Measurements from ENCODE around the gene PFN3.

Gene PFN3

DNA sequence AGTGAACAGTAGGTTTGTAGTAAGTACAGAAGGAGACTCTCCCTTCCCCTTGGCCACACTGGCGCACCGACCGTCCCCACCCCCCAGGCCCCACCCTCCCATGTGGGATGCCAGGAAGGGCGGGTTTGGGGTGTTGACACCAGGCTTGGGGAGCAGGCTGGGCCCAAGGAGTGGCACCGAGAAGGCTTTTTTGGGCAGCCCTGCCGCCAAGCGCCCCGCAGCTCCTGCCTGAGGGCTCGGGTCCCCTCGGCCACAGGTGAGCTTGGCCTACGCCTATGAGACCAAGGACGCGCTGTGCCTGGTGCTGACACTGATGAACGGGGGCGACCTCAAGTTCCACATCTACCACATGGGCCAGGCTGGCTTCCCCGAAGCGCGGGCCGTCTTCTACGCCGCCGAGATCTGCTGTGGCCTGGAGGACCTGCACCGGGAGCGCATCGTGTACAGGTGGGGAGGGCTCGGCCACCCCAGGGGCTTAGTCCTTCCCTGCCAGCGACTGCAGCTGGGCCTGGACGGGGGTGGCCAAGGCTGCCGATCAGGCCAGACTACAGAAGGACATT, 33.3 kb upstream of the PFN3 start:
- no peak for TF ChIP-seq JUND (IDR thresholded peaks at IDR 0.05; ENCODE audit: low read depth)
- in situ Hi-C loops (cut with HindIII; ENCODE audit: low pct_unique_long_range_greater_than_20kb, low sequenced_read_pairs): no loop called here
- no peak for DNase-seq (ENCODE audit: low read depth in 1 of 2, low spot score in 1 of 2)

DNA sequence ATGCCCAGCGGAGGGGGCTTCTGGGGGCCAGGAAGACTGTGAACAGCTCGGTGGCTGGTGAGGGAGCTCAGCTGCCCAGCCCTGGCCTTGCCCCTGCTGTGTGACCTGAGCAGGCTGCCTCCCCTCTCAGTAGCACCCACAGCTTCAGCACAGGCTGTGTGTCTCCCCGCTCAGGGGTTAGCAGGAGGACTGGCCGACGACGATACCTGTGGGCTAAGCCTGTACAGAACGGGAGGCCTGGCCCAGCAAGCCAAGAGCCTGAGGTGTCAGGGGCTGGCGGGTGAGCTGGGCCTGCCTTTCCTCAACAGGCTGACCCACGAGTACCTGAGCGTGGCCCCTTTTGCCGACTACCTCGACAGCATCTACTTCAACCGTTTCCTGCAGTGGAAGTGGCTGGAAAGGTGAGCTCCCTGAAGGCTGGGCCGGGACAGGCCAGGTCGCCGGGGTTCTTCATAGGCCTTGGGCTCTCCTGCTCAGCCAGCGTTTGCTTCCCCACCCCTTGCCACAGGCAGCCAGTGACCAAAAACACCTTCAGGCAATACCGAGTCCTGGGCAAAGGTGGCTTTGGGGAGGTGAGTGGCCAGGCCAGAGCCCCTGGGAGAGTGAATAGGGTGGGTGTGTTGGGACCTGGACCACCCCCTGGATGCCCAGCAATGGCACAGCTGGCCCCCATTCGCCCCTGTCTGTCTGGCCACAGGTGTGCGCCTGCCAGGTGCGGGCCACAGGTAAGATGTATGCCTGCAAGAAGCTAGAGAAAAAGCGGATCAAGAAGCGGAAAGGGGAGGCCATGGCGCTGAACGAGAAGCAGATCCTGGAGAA, 32.6 kb upstream of the PFN3 start:
- no peak for TF ChIP-seq JUND (IDR thresholded peaks at IDR 0.05; ENCODE audit: low read depth)
- DNase-seq (ENCODE audit: low read depth in 1 of 2, low spot score in 1 of 2): no peak
- in situ Hi-C loops (cut with HindIII; ENCODE audit: low pct_unique_long_range_greater_than_20kb, low sequenced_read_pairs): no loop called here

DNA sequence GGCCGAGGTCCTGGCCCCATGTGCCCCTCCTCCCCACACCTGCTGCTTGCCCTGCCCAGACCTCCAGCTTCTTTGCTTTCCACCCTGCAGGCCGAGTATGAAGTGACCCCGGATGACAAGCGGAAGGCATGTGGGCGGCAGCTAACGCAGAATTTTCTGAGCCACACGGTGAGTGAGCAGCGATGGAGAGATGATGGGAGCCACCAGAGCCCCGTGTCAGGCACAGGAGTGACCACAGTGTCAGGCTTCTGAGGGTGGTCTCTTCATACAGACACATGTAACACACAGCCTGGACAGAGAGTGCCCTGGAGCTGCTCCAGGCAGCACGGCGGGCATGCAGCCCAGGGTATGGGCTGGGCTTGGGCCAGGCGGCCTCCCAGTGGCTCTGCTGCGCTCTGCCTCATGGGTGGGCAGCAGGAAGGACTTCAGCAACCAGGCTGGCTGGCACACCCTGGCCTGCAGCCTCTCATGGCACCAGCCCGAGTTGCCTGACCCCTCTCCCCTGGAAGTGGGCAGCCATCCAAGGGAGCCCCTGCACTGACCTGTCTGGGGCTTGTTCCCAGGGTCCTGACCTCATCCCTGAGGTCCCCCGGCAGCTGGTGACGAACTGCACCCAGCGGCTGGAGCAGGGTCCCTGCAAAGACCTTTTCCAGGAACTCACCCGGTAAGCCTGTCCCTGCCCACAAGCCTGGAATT, 31.8 kb upstream of the PFN3 start:
- in situ Hi-C loops (cut with HindIII; ENCODE audit: low pct_unique_long_range_greater_than_20kb, low sequenced_read_pairs): no loop called here
- DNase-seq (ENCODE audit: low read depth in 1 of 2, low spot score in 1 of 2): no peak
- no peak for TF ChIP-seq JUND (IDR thresholded peaks at IDR 0.05; ENCODE audit: low read depth)

DNA sequence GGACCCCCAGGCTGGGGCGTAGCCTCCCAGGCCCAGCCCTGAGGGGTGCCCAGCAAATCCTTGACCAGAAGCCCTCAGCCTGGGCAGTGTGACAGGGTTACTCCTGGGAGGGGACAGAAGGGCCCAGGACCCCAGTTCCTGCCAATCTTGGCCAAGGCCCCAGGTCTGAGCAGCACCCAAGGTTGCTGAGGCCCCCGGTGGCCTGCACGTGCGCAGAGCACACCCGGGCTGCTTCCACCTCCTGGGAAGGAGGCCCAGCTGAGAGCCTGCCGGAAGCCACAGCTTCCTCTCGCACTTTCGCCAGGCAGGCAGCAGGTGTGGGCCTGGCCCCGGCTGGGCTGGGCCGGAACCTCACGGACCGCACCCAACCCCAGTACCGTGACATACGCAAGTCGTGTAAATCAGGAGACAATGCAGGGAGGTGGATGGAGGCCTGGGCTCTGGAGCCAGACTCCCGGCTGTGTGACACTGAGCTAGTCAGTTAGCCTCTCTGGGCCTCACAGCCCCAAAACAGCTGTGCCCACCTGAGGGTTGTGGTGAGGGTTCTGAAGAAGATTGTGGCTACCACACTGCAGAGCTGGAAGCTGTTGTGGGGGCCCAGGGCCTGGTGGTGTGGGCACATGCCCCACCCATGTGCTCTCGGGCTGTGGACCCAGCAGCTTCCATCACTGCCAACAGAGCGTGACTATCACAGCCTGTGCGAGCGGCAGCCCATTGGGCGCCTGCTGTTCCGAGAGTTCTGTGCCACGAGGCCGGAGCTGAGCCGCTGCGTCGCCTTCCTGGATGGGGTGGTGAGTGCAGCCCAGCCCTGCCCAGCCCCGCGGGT, 31.1 kb upstream of the PFN3 start:
- no peak for TF ChIP-seq JUND (IDR thresholded peaks at IDR 0.05; ENCODE audit: low read depth)
- no peak for DNase-seq (ENCODE audit: low read depth in 1 of 2, low spot score in 1 of 2)
- in situ Hi-C loops (cut with HindIII; ENCODE audit: low pct_unique_long_range_greater_than_20kb, low sequenced_read_pairs): no loop called here

DNA sequence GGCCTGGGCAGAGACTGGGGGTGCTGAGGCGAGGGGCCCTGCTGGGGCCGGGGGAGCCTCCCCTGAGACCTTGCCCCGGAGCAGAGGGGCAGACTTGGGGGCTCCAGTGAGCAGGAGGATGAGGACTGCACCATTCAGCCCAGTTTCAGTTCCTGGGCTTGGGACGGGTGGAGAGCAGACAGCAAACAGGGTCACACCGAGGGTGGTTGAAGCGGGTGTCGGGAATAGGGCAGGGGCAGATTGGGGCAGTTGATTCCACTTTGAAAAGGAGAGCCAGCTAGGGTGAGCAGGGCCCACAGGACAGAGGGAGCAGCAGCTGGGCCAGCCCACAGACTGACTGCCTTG, 30.5 kb upstream of the PFN3 start:
- TF ChIP-seq JUND (IDR thresholded peaks at IDR 0.05; ENCODE audit: low read depth): no peak
- in situ Hi-C loops (cut with HindIII; ENCODE audit: low pct_unique_long_range_greater_than_20kb, low sequenced_read_pairs): no loop called here
- no peak for DNase-seq (ENCODE audit: low read depth in 1 of 2, low spot score in 1 of 2)

DNA sequence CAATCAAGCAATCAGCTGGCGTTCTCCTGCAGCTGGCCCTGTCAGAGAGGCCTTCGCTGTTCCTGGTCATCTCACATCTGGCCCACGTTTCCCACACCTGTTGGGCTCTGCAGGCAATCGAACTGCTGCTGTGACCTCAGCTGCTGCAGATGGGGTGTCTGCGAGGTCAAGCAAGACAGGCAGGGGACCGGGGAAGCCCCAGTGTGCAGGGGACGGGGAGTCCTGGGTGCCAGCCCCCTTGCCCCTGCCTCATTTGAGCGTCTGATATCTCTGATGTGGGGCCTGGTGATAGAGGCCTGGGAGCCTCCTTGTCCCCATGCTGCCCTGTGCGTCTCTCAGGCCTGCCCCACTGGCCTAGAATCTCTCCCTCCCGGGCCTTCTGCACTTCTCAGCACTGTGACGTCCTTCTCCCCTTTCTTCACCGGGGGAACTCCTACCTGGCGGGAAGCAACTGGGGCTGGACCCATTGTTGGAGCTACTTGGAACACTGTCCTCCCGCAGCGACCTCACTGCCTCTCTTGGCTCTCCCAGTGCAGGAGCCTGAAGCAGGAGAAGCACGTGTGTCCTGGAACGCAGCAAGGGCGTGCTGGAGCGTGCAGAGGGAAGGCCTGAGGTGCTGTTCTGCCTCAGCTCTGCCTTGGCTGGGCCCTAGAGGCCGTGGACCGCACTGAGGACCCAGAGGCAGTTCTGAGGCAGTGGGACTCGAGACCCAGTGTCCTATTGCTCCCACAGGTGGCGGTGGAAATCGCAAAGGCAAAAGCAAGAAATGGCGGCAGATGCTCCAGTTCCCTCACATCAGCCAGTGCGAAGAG, 29.9 kb upstream of the PFN3 start:
- in situ Hi-C loops (cut with HindIII; ENCODE audit: low pct_unique_long_range_greater_than_20kb, low sequenced_read_pairs): no loop called here

DNA sequence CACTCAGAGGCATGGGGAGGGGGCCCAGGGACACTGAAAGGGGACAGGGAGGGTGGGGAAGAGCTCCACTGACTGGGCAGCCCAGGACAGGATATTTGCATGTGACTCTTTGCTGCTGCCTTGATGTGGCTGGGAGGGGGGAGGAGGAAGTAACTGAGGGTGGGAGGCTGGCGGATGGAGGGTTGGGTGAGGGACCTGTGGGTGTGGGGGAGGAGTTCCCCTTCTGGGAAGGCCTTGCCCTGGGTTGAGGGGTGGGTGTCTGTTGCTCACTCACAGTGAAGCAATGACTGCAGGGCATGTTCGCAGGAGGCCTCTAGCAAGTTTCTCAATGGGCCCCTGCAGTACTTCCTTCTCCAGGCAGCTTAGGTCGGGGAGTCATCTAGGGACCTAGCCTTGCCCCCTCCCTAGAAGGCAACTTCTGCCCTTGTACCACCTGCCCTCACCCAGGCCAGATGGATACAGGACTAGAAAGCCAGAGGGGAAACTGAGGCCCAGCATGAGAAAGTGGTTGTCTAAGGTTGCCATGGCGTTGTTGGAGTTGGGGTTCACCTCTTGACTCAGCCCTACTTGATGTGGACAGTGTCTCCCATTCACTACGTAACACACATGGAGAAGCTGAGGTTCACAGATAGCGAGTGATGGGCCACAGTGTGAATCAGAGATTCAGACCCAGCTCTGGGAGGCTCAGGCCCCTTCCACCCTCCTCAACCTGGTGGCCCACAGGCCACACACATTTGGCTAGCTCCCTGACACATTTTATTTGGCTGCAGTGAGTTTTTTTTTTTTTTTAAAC, 29.0 kb upstream of the PFN3 start:
- DNase-seq (ENCODE audit: low read depth in 1 of 2, low spot score in 1 of 2): no peak
- no peak for TF ChIP-seq JUND (IDR thresholded peaks at IDR 0.05; ENCODE audit: low read depth)
- in situ Hi-C loops (cut with HindIII; ENCODE audit: low pct_unique_long_range_greater_than_20kb, low sequenced_read_pairs): no loop called here

More for the DNA sequence above, 29.9 kb upstream of the PFN3 start:
- TF ChIP-seq JUND (IDR thresholded peaks at IDR 0.05; ENCODE audit: low read depth): no peak
- no peak for DNase-seq (ENCODE audit: low read depth in 1 of 2, low spot score in 1 of 2)

DNA sequence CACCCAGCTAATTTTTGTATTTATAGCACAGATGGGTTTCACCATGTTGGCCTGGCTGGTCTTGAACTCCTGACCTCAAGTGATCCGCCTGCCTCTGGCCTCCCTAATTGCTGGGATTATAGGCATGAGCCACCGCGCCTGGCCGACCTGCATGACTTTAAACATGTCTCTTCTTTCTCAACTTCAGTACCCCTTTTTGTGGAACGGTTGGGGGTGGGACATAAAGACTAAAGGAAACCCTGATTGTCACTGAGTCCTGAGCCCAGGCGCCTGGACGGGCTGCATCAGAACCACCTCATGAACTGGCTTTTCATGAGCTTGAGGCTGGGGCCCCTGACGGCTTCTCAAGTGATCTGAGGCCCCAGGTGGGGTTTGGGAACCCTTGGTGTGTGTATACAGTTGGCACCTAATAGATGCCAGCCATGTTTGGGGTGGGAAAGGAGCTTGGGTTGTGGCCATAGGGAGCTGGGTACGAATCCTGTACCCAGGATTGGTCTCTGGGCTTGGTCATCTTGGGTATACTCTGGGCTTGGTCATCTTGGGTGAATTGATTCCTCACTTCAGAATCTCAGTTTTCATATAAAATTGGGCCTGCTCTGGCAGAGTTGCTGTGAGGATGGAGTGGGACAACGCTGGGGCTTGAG, 28.2 kb upstream of the PFN3 start:
- TF ChIP-seq JUND (IDR thresholded peaks at IDR 0.05; ENCODE audit: low read depth): no peak
- in situ Hi-C loops (cut with HindIII; ENCODE audit: low pct_unique_long_range_greater_than_20kb, low sequenced_read_pairs): no loop called here
- no peak for DNase-seq (ENCODE audit: low read depth in 1 of 2, low spot score in 1 of 2)

DNA sequence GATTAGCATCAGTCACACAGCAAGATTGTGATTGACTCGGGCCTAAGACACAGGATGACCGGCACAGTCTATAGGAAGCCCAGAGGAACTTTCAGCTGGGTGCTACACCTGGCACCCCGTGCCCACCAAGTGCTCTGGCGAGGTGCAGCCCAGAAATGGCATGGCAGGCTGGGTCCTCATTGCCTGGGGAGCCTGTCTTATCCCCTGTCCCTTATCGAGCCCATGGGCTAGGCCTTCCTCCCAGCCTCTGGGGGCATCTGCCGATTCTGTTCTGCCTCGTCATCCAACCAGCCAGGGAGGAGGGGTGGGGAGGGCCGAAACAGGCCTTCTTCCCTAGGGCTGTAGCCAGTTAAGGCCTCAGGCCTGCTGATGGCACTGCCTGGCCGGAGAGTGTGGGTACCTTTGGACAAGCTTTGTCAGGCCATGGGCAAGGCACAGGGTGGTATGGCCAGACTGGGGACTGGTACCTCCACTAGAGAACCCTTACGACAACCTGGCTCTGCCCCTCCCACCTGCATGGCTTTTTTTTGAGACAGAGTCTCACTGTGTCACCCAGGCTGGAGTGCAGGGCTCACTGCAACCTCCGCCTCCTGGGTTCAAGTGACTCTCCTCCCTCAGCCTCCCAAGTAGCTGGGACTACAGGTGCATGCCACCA, 27.6 kb upstream of the PFN3 start:
- no peak for TF ChIP-seq JUND (IDR thresholded peaks at IDR 0.05; ENCODE audit: low read depth)
- DNase-seq (ENCODE audit: low read depth in 1 of 2, low spot score in 1 of 2): no peak
- in situ Hi-C loops (cut with HindIII; ENCODE audit: low pct_unique_long_range_greater_than_20kb, low sequenced_read_pairs): no loop called here

DNA sequence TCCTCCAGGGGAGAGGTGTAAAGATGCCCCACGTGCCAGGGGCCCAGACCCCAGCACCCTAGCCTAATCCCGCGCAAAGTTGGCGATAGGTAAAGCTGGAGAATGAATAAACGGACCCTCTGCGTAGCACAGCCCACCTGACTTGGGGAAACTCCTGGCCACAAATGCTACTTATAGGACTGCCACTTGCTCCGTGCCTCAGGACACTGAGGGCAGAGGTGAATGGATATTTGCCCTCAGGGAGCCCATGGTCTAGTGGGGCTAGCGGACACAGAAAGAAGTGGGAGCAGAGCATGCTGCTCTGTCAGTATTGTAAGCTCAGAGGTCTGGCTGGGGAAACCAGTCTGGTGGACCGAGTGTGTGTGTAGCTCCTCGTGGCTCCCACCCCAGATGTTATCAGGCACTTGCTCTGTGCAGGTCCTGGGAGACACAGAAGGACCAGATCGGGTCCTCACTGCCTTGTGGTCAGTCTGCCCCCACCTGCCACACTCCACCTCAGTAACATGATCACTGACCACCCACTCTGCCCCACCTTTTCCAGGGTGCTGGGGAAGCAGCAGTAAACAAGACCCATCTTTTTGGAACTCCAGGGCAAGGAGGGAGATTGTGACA, 26.9 kb upstream of the PFN3 start:
- DNase-seq (ENCODE audit: low read depth in 1 of 2, low spot score in 1 of 2): peak; percentile 54 to 77
- no peak for TF ChIP-seq JUND (IDR thresholded peaks at IDR 0.05; ENCODE audit: low read depth)
- in situ Hi-C loops (cut with HindIII; ENCODE audit: low pct_unique_long_range_greater_than_20kb, low sequenced_read_pairs): no loop called here
